GM19240 (cell line): Measurements from ENCODE around the gene NEDD4L.
"Not testable (repeated sequence)": the region's sequence is repeated elsewhere in the genome, so short reads cannot be mapped to it uniquely, and the experiment has no call there.

ENCODE experiments used
- DNase-seq: peaks from one replicate; pipeline ENCODE4 v3.0.0; 2011; ENCODE audit warnings: low spot score; ENCODE audit not compliant: insufficient read length

NEDD4L gene

GRCh38 chr18:58026857-58027256, 17.2 kb upstream of the NEDD4L start:
- no peak for DNase-seq

- DNase-seq = no peak
These were observed 16.7 kb upstream of the NEDD4L start for GRCh38 chr18:58027341-58027740.

GRCh38 chr18:58028109-58028784, 15.8 kb upstream of the NEDD4L start:
- DNase-seq = no peak

- no peak for DNase-seq
These were observed 11.8 kb upstream of the NEDD4L start for GRCh38 chr18:58032233-58032632.

- no peak for DNase-seq
These were observed 10.8 kb upstream of the NEDD4L start for GRCh38 chr18:58033216-58033615.

- DNase-seq = no peak
These were observed 9.7 kb upstream of the NEDD4L start for GRCh38 chr18:58034370-58034769.

- DNase-seq = no peak
These were observed 6.9 kb upstream of the NEDD4L start for GRCh38 chr18:58037163-58037562.

- no peak for DNase-seq
These were observed 6.0 kb upstream of the NEDD4L start for GRCh38 chr18:58038063-58038462.

- no peak for DNase-seq
These were observed 2.4 kb upstream of the NEDD4L start for GRCh38 chr18:58041633-58042032.

GRCh38 chr18:58042826-58043490, 1.1 kb upstream of the NEDD4L start:
- DNase-seq = no peak

- DNase-seq = no peak
These were observed 580 bp downstream of the NEDD4L start for GRCh38 chr18:58044370-58045241.

- DNase-seq = peak; percentile 14
These were observed 1.4 kb downstream of the NEDD4L start for GRCh38 chr18:58045242-58046092.

- DNase-seq = no peak
These were observed 2.2 kb downstream of the NEDD4L start for GRCh38 chr18:58046093-58046793.

GRCh38 chr18:58046794-58047555, 2.9 kb downstream of the NEDD4L start:
- no peak for DNase-seq

GRCh38 chr18:58047556-58047882, 3.5 kb downstream of the NEDD4L start:
- no peak for DNase-seq

- no peak for DNase-seq
These were observed 4.1 kb downstream of the NEDD4L start for GRCh38 chr18:58048081-58048642.

- DNase-seq = no peak
These were observed 5.1 kb downstream of the NEDD4L start for GRCh38 chr18:58049000-58049688.

- not testable (repeated sequence) for DNase-seq
These were observed 6.9 kb downstream of the NEDD4L start for GRCh38 chr18:58050963-58051362.
